ENCODE data around the gene PNP.
A peak's percentile ranks its signal among the peaks of the same experiment; 100 is the strongest.

DNA sequence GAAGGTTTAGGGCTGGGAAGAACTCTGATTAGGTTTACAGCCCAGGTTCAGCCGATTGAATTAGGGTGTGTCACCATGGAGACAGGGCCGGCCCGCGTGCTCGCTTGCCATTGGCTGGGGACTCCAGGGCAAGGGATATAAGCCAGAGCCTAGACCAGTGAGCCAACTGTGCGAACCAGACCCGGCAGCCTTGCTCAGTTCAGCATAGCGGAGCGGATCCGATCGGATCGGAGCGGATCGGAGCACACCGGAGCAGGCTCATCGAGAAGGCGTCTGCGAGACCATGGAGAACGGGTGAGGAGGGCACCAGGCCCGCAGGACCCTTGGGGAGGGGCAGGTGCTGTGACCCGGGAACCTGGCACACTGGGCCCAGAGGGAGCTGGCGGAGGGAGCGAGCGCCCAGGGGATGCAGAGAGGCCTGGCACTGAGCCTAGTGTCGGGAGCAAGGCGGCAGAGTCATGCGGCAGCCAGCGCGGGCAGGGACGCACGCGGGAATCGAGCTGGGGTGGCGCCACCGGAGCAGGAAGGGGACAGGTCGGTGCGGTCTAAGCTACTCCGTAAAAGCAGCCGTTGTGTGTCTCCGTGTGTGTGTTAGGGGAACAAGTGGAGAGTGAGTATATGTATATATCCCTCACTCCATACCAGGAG is at the start of gene PNP:
- peak; percentile 98 to 100 (median 99) for TF ChIP-seq POLR2AphosphoS5 (IDR thresholded peaks at IDR 0.05)
- TF ChIP-seq EP300 (IDR thresholded peaks at IDR 0.05): no peak
- TF ChIP-seq, protein P1, sequence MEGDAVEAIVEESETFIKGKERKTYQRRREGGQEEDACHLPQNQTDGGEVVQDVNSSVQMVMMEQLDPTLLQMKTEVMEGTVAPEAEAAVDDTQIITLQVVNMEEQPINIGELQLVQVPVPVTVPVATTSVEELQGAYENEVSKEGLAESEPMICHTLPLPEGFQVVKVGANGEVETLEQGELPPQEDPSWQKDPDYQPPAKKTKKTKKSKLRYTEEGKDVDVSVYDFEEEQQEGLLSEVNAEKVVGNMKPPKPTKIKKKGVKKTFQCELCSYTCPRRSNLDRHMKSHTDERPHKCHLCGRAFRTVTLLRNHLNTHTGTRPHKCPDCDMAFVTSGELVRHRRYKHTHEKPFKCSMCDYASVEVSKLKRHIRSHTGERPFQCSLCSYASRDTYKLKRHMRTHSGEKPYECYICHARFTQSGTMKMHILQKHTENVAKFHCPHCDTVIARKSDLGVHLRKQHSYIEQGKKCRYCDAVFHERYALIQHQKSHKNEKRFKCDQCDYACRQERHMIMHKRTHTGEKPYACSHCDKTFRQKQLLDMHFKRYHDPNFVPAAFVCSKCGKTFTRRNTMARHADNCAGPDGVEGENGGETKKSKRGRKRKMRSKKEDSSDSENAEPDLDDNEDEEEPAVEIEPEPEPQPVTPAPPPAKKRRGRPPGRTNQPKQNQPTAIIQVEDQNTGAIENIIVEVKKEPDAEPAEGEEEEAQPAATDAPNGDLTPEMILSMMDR (IDR thresholded peaks at IDR 0.05): no peak
